ENCODE data around the gene NEK10.
"Not testable (repeated sequence)": the region's sequence is repeated elsewhere in the genome, so short reads cannot be mapped to it uniquely, and the experiment has no call there.

The NEK10 gene

DNA sequence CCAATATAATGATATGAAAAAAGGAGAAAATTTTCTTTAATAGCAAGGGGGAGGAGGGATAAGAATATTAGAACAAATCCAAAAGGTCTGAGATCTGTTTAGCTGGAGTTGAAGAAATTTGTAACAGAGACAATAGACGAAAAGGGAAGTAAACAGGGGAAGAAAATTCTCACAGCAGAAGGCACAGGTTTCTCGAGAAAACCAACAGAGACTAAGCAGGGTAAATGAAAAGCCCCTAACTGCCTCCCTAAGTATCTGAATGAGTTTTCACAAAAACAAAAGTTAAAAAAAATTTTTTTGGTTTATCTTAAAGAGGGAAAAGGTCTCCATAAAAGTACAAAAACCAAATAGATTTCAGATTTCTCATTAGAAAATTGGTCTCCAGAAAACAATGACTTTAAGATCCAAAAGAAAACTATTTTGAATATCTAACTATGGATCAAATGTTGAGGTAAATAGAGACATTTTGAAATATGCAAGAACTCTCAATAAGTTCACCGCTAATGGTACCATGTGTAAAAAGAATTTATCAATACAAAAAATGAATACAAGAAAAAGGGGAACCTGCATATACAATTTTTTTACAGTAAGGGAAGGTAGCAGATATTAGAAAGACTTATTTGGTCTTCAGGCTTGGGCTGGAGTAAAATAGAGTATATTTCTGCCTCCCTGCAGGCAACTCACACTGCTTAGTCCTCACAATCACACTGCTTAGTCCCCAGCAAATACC, 23.9 kb upstream of the NEK10 start:
- no peak overlapping the region for H3K4me3 ChIP-seq (ENCODE audit: low read length)
- H3K9me3 ChIP-seq (replicated peaks; ENCODE audit: insufficient read depth, low read length): no peaks in the 10 kb centered on the region
- no peak overlapping the region for H3K4me2 ChIP-seq (ENCODE audit: low read depth, low read length)
- H3K9ac ChIP-seq (ENCODE audit: low read length): no peak overlapping the region
- H3K27ac ChIP-seq (ENCODE audit: low read length): no peak overlapping the region
- H3K27me3 ChIP-seq (replicated peaks; ENCODE audit: insufficient read depth, low read length): no peaks in the 10 kb centered on the region
- H2AFZ ChIP-seq (ENCODE audit: low read length): no peak overlapping the region
- no peaks in the 10 kb centered on the region for H4K20me1 ChIP-seq (ENCODE audit: insufficient read depth, low read length)
- H3K79me2 ChIP-seq (ENCODE audit: low read length): no peaks in the 10 kb centered on the region
- TF ChIP-seq EZH2phosphoT487 (IDR thresholded peaks at IDR 0.05; ENCODE audit: low read length) (no peak), EZH2 (optimal IDR thresholded peaks at IDR 0.05; ENCODE audit: low read depth, low read length) (no peak)
- TF ChIP-seq, protein P1, sequence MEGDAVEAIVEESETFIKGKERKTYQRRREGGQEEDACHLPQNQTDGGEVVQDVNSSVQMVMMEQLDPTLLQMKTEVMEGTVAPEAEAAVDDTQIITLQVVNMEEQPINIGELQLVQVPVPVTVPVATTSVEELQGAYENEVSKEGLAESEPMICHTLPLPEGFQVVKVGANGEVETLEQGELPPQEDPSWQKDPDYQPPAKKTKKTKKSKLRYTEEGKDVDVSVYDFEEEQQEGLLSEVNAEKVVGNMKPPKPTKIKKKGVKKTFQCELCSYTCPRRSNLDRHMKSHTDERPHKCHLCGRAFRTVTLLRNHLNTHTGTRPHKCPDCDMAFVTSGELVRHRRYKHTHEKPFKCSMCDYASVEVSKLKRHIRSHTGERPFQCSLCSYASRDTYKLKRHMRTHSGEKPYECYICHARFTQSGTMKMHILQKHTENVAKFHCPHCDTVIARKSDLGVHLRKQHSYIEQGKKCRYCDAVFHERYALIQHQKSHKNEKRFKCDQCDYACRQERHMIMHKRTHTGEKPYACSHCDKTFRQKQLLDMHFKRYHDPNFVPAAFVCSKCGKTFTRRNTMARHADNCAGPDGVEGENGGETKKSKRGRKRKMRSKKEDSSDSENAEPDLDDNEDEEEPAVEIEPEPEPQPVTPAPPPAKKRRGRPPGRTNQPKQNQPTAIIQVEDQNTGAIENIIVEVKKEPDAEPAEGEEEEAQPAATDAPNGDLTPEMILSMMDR (IDR thresholded peaks at IDR 0.05; ENCODE audit: low read length): no peak
- H3K36me3 ChIP-seq (replicated peaks; ENCODE audit: insufficient read depth, low read length): no peaks in the 10 kb centered on the region
- no peaks in the 10 kb centered on the region for H3K4me1 ChIP-seq (ENCODE audit: low read length)
- DNase-seq: no peak
- H3F3A ChIP-seq (ENCODE audit: insufficient read depth, low read length): no peaks in the 10 kb centered on the region
- H3K9me2 ChIP-seq (replicated peaks; ENCODE audit: insufficient read depth, low read length): no peaks in the 10 kb centered on the region

DNA sequence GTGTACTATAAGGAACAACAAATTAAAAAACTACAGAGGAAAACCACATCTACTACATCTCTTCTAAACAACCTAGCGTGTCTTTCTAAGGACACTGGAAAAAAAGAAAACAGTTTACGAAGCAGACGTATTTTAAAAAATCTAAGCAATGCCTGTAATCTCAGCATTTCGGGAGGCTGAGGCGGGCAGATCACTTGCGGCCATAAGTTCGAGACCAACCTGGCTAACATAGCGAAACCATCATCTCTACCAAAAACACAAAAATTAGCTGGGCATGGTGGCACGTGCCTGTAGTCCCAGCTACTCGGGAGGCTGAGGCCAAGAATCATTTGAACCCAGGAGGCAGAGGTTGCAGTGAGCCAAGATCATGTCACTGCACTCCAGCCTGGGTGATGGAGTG, 23.2 kb upstream of the NEK10 start:
- H3K36me3 ChIP-seq (replicated peaks; ENCODE audit: insufficient read depth, low read length); H3K27ac ChIP-seq (ENCODE audit: low read length); H3K4me3 ChIP-seq (ENCODE audit: low read length); H2AFZ ChIP-seq (ENCODE audit: low read length); H3K9ac ChIP-seq (ENCODE audit: low read length); H3F3A ChIP-seq (ENCODE audit: insufficient read depth, low read length); H3K27me3 ChIP-seq (replicated peaks; ENCODE audit: insufficient read depth, low read length); H3K9me3 ChIP-seq (replicated peaks; ENCODE audit: insufficient read depth, low read length); H3K79me2 ChIP-seq (ENCODE audit: low read length); H3K9me2 ChIP-seq (replicated peaks; ENCODE audit: insufficient read depth, low read length); H3K4me2 ChIP-seq (ENCODE audit: low read depth, low read length); DNase-seq; H3K4me1 ChIP-seq (ENCODE audit: low read length); H4K20me1 ChIP-seq (ENCODE audit: insufficient read depth, low read length): not testable (repeated sequence)

DNA sequence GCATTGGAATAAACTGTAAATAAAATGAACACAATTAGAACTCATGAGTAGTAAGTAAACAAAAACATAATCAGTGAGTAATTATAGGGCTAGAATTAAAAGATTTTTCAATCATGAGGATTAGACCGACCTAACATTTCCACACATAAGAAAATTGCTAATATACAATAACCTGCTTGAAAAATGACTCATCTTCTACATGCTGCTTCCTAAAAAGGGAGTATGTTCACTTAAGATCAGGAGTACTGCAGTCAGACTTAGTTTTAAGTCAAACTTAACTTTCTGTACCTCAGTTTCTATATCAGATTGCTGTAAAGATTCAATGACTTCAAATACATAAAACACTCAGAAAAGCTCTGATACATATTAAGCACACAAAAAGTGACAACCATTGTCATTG, 22.6 kb upstream of the NEK10 start:
- no peaks in the 10 kb centered on the region for H3F3A ChIP-seq (ENCODE audit: insufficient read depth, low read length)
- no peaks in the 10 kb centered on the region for H3K9me2 ChIP-seq (replicated peaks; ENCODE audit: insufficient read depth, low read length)
- H3K27me3 ChIP-seq (replicated peaks; ENCODE audit: insufficient read depth, low read length): no peaks in the 10 kb centered on the region
- no peak overlapping the region for H3K4me2 ChIP-seq (ENCODE audit: low read depth, low read length)
- DNase-seq: no peak
- no peaks in the 10 kb centered on the region for H3K9me3 ChIP-seq (replicated peaks; ENCODE audit: insufficient read depth, low read length)
- H2AFZ ChIP-seq (ENCODE audit: low read length): no peak overlapping the region
- no peak overlapping the region for H3K27ac ChIP-seq (ENCODE audit: low read length)
- no peak overlapping the region for H3K4me3 ChIP-seq (ENCODE audit: low read length)
- TF ChIP-seq EZH2phosphoT487 (IDR thresholded peaks at IDR 0.05; ENCODE audit: low read length) (no peak), EZH2 (optimal IDR thresholded peaks at IDR 0.05; ENCODE audit: low read depth, low read length) (no peak)
- TF ChIP-seq, protein P1 (IDR thresholded peaks at IDR 0.05; ENCODE audit: low read length): no peak
- no peak overlapping the region for H3K9ac ChIP-seq (ENCODE audit: low read length)
- H3K36me3 ChIP-seq (replicated peaks; ENCODE audit: insufficient read depth, low read length): no peaks in the 10 kb centered on the region
- H4K20me1 ChIP-seq (ENCODE audit: insufficient read depth, low read length): no peaks in the 10 kb centered on the region
- no peaks in the 10 kb centered on the region for H3K4me1 ChIP-seq (ENCODE audit: low read length)
- no peaks in the 10 kb centered on the region for H3K79me2 ChIP-seq (ENCODE audit: low read length)

DNA sequence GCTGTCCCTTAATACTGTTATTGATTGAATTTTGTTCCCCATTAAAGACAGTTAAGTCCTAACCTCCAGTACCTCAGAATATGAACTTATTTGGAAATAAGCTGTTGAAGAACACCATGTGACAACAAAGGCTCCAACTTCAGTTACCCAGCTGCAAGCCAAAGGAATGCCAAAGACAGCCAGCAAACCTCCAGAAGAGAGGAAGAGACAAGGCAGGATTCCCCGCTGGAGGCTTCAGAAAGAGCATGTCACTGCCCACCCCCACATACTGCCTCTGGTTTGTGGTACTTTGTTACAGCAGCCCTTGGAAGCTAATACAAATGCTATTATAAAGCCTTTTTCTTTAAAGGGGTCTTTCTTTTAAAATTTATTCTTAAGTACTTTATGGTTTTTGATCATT, 18.4 kb upstream of the NEK10 start:
- H3K4me3 ChIP-seq (ENCODE audit: low read length): no peak overlapping the region
- H3K27me3 ChIP-seq (replicated peaks; ENCODE audit: insufficient read depth, low read length): no peaks in the 10 kb centered on the region
- no peaks in the 10 kb centered on the region for H3K9me2 ChIP-seq (replicated peaks; ENCODE audit: insufficient read depth, low read length)
- H3K36me3 ChIP-seq (replicated peaks; ENCODE audit: insufficient read depth, low read length): no peaks in the 10 kb centered on the region
- TF ChIP-seq, protein P1 (IDR thresholded peaks at IDR 0.05; ENCODE audit: low read length): no peak
- TF ChIP-seq EZH2 (optimal IDR thresholded peaks at IDR 0.05; ENCODE audit: low read depth, low read length) (no peak), EZH2phosphoT487 (IDR thresholded peaks at IDR 0.05; ENCODE audit: low read length) (no peak)
- no peak overlapping the region for H3K9ac ChIP-seq (ENCODE audit: low read length)
- H3K27ac ChIP-seq (ENCODE audit: low read length): no peak overlapping the region
- H3F3A ChIP-seq (ENCODE audit: insufficient read depth, low read length): no peaks in the 10 kb centered on the region
- no peak overlapping the region for H3K4me2 ChIP-seq (ENCODE audit: low read depth, low read length)
- H3K79me2 ChIP-seq (ENCODE audit: low read length): no peaks in the 10 kb centered on the region
- no peaks in the 10 kb centered on the region for H3K4me1 ChIP-seq (ENCODE audit: low read length)
- H4K20me1 ChIP-seq (ENCODE audit: insufficient read depth, low read length): no peaks in the 10 kb centered on the region
- no peak overlapping the region for H2AFZ ChIP-seq (ENCODE audit: low read length)
- no peaks in the 10 kb centered on the region for H3K9me3 ChIP-seq (replicated peaks; ENCODE audit: insufficient read depth, low read length)
- no peak for DNase-seq

Data from MM.1S (cell line).